ENCODE data around the gene NONO. TPM values are rescaled to one million over a fixed set of nuclear protein-coding genes. Genes with fewer than 3 reads are reported as not detected.

NONO gene
- total RNA-seq, 2 experiments from 2014 or later: 440 to 472 TPM

GRCh38 chrX:71252221-71252620, 31.2 kb upstream of the NONO start:
- Histone ChIP-seq H3K4me3 (ENCODE audit: low read length) (no peak overlapping the region), H3K4me1 (ENCODE audit: insufficient read depth, low read length) (peaks cover 27% of the 10 kb centered on the region), H3K27ac (ENCODE audit: low read depth in 1 of 2, low read length in 2 of 2) (no peak overlapping the region), H3K36me3 (ENCODE audit: insufficient read depth, low read length) (peaks cover 19% of the 10 kb centered on the region), H3K9me3 (ENCODE audit: control insufficient read depth in 1 of 2, insufficient read depth in 1 of 2, low read length in 2 of 2) (no peaks in the 10 kb centered on the region), H3K27me3 (ENCODE audit: control insufficient read depth in 1 of 2, insufficient read depth in 2 of 2, low read length in 2 of 2) (no peaks in the 10 kb centered on the region)
- ATAC-seq (ENCODE audit: poor library complexity): no peak
- Mint-ChIP-seq H3K36me3 (ENCODE audit: low read depth) (peaks cover 24% of the 10 kb centered on the region), H3K9me3 (no peaks in the 10 kb centered on the region), H3K4me3 (peak overlapping the region; percentile 69), H3K27ac (peak overlapping the region; percentile 20), H3K27me3 (no peaks in the 10 kb centered on the region), H3K4me1 (ENCODE audit: low read depth) (peaks cover 29% of the 10 kb centered on the region)
- ChIA-PET POLR2A (interaction anchor here (1.0 kb wide), 1 partner anchor 31 kb away, joined by 6 read pairs; the partner anchor contains the start of gene NONO), CTCF (no interaction called here)
- no peak for DNase-seq
- intact Hi-C loops (cut with DNase I, micrococcal nuclease): loop anchor here (5.0 to 10.0 kb wide), 4 partner anchors 60 to 187 kb away; partner anchors contain the start of genes FOXO4 (in 2 of the 2), SNX12 (in 1 of the 2) and TAF1 (in 1 of the 2)
- no peak for TF ChIP-seq CTCF (IDR thresholded peaks at IDR 0.05)

- no peak for TF ChIP-seq CTCF (IDR thresholded peaks at IDR 0.05)
- ChIA-PET POLR2A (interaction anchor here (0.8 to 3.7 kb wide), 12 partner anchors 30 to 280 kb away, joined by 3 to 105 read pairs (median 7); partner anchors contain the start of genes IL2RG, MED12, NONO and OGT), CTCF (interaction anchor here (2.1 kb wide), 1 partner anchor 30 kb away, joined by 9 read pairs; the partner anchor contains the start of gene NONO)
- H3K36me3 Mint-ChIP-seq (ENCODE audit: low read depth): peaks cover 23% of the 10 kb centered on the region
- no peaks in the 10 kb centered on the region for H3K27me3 Mint-ChIP-seq
- H3K27ac Mint-ChIP-seq: peak overlapping the region; percentile 93
- no peaks in the 10 kb centered on the region for H3K27me3 ChIP-seq (ENCODE audit: control insufficient read depth in 1 of 2, insufficient read depth in 2 of 2, low read length in 2 of 2)
- ATAC-seq (ENCODE audit: poor library complexity) (no peak), DNase-seq (peak in 13 of 14 experiments; percentile 11 to 52 (median 17))
- H3K4me1 ChIP-seq (ENCODE audit: insufficient read depth, low read length): peaks cover 27% of the 10 kb centered on the region
- no peak overlapping the region for H3K27ac ChIP-seq (ENCODE audit: low read depth in 1 of 2, low read length in 2 of 2)
- peaks cover 12% of the 10 kb centered on the region for H3K36me3 ChIP-seq (ENCODE audit: insufficient read depth, low read length)
- peak overlapping the region; percentile 95 for H3K4me3 Mint-ChIP-seq
- intact Hi-C loops (cut with DNase I, micrococcal nuclease): loop anchor here (1.0 to 10.0 kb wide), 8 partner anchors 30 to 189 kb away; partner anchors contain the start of genes FOXO4 (in 2 of the 2), TAF1 (in 2 of the 2), NONO (in 1 of the 2) and SNX12 (in 1 of the 2)
- H3K4me1 Mint-ChIP-seq (ENCODE audit: low read depth): peaks cover 29% of the 10 kb centered on the region
- no peaks in the 10 kb centered on the region for H3K9me3 ChIP-seq (ENCODE audit: control insufficient read depth in 1 of 2, insufficient read depth in 1 of 2, low read length in 2 of 2)
- no peaks in the 10 kb centered on the region for H3K9me3 Mint-ChIP-seq
- peak overlapping the region; percentile 85 for H3K4me3 ChIP-seq (ENCODE audit: low read length)
These were observed 30.0 kb upstream of the NONO start for GRCh38 chrX:71253253-71254091.

GRCh38 chrX:71254092-71254963, 29.1 kb upstream of the NONO start, which contains the start of gene ZMYM3:
Gene ZMYM3 (minus strand): TSS chrX:71254140. CDS start chrX:71253255, 885 bp downstream.
- peaks cover 5% of the 10 kb centered on the region for H3K36me3 ChIP-seq (ENCODE audit: insufficient read depth, low read length)
- peaks cover 27% of the 10 kb centered on the region for H3K4me1 ChIP-seq (ENCODE audit: insufficient read depth, low read length)
- peak within 1 kb of the TSS; percentile 85 for H3K4me3 ChIP-seq (ENCODE audit: low read length)
- TF ChIP-seq CTCF (IDR thresholded peaks at IDR 0.05): no peak
- ATAC-seq (ENCODE audit: poor library complexity) (peak; percentile 75), DNase-seq (peak; percentile 59 to 87 (median 75))
- peaks cover 14% of the 10 kb centered on the region for H3K36me3 Mint-ChIP-seq (ENCODE audit: low read depth)
- no peaks in the 10 kb centered on the region for H3K27me3 Mint-ChIP-seq
- ChIA-PET POLR2A (interaction anchor here (0.8 to 3.7 kb wide), 12 partner anchors 29 to 279 kb away, joined by 3 to 105 read pairs (median 7); partner anchors contain the start of genes IL2RG, MED12, NONO and OGT), CTCF (interaction anchor here (2.1 kb wide), 1 partner anchor 29 kb away, joined by 9 read pairs; the partner anchor contains the start of gene NONO)
- H3K27ac Mint-ChIP-seq: peak within 1 kb of the TSS; percentile 93
- H3K4me3 Mint-ChIP-seq: peak within 1 kb of the TSS; percentile 95
- H3K27ac ChIP-seq (ENCODE audit: low read depth in 1 of 2, low read length in 2 of 2): peak within 1 kb of the TSS; percentile 72 to 84
- H3K4me1 Mint-ChIP-seq (ENCODE audit: low read depth): peaks cover 29% of the 10 kb centered on the region
- H3K9me3 Mint-ChIP-seq: no peaks in the 10 kb centered on the region
- intact Hi-C loops (cut with DNase I, micrococcal nuclease): loop anchor here (1.0 to 10.0 kb wide), 8 partner anchors 29 to 190 kb away; partner anchors contain the start of genes FOXO4 (in 2 of the 2), TAF1 (in 2 of the 2), NONO (in 1 of the 2) and SNX12 (in 1 of the 2)
- no peaks in the 10 kb centered on the region for H3K27me3 ChIP-seq (ENCODE audit: control insufficient read depth in 1 of 2, insufficient read depth in 2 of 2, low read length in 2 of 2)
- no peaks in the 10 kb centered on the region for H3K9me3 ChIP-seq (ENCODE audit: control insufficient read depth in 1 of 2, insufficient read depth in 1 of 2, low read length in 2 of 2)
